Hematopoietic multipotent progenitor cell treated with erythropoietin and hydrocortisone succinate and interleukin-3 and kit ligand, for 17 days (in vitro differentiated cells): ENCODE measurements around the gene FGF19.

Experiments
- DNase-seq: peaks from one replicate; pipeline ENCODE4 v3.0.0-alpha.2; 2015; ENCODE audit warnings: low spot score

FGF19 gene

GRCh38 chr11:69703768-69704507 lies at the start of gene FGF19:
FGF19 (minus strand) TSS chr11:69704022; CDS start chr11:69703876, 146 bp downstream.
- DNase-seq = no peak

- no peak for DNase-seq
Observed at GRCh38 chr11:69752890-69753289, 49.1 kb upstream of the FGF19 start.

- DNase-seq = no peak
Observed at GRCh38 chr11:69750875-69751597, 47.2 kb upstream of the FGF19 start.

- DNase-seq = no peak
Observed at GRCh38 chr11:69750108-69750850, 46.5 kb upstream of the FGF19 start.

GRCh38 chr11:69748637-69749036 lies 44.8 kb upstream of the FGF19 start:
- no peak for DNase-seq

GRCh38 chr11:69746752-69747742 lies 43.2 kb upstream of the FGF19 start:
- no peak for DNase-seq

- no peak for DNase-seq
Observed at GRCh38 chr11:69746140-69746539, 42.3 kb upstream of the FGF19 start.

GRCh38 chr11:69745201-69745600 lies 41.4 kb upstream of the FGF19 start:
- no peak for DNase-seq

GRCh38 chr11:69744435-69744834 lies 40.6 kb upstream of the FGF19 start:
- DNase-seq = no peak

- no peak for DNase-seq
Observed at GRCh38 chr11:69734841-69735240, 31.0 kb upstream of the FGF19 start.

GRCh38 chr11:69734367-69734766 lies 30.5 kb upstream of the FGF19 start:
- no peak for DNase-seq

- DNase-seq = no peak
Observed at GRCh38 chr11:69732910-69733309, 29.1 kb upstream of the FGF19 start.

- DNase-seq = no peak
Observed at GRCh38 chr11:69731110-69731509, 27.3 kb upstream of the FGF19 start.

GRCh38 chr11:69730500-69730899 lies 26.7 kb upstream of the FGF19 start:
- DNase-seq = no peak

- no peak for DNase-seq
Observed at GRCh38 chr11:69729252-69729651, 25.4 kb upstream of the FGF19 start.

- no peak for DNase-seq
Observed at GRCh38 chr11:69727266-69727665, 23.4 kb upstream of the FGF19 start.

- no peak for DNase-seq
Observed at GRCh38 chr11:69726481-69726880, 22.7 kb upstream of the FGF19 start.

- no peak for DNase-seq
Observed at GRCh38 chr11:69726019-69726418, 22.2 kb upstream of the FGF19 start.

- no peak for DNase-seq
Observed at GRCh38 chr11:69721745-69722144, 17.9 kb upstream of the FGF19 start.

- DNase-seq = no peak
Observed at GRCh38 chr11:69721106-69721505, 17.3 kb upstream of the FGF19 start.

GRCh38 chr11:69718912-69719311 lies 15.1 kb upstream of the FGF19 start:
- no peak for DNase-seq

- no peak for DNase-seq
Observed at GRCh38 chr11:69718147-69718546, 14.3 kb upstream of the FGF19 start.
